COLO668 (cell line): ENCODE measurements around the gene BRIX1.

Source experiments
- DNase-seq: peaks from one replicate; lab custom pipeline; 2025; ENCODE audit not compliant: unreplicated experiment; lab: John Stamatoyannopoulos, UW

BRIX1 gene

GRCh38 chr5:34915139-34915855 is at the start of gene BRIX1, which contains the start of gene RAD1:
BRIX1 (plus strand) TSS chr5:34915711; CDS start chr5:34915739, 28 bp downstream.
RAD1 (minus strand) TSS chr5:34915504; CDS start chr5:34914892, 612 bp downstream.
- DNase-seq: peak; percentile 99

- no peak for DNase-seq
Observed at GRCh38 chr5:34866989-34867471, 48.5 kb upstream of the BRIX1 start.

GRCh38 chr5:34867660-34868059 is 47.9 kb upstream of the BRIX1 start:
- DNase-seq: no peak

- no peak for DNase-seq
Observed at GRCh38 chr5:34868791-34869190, 46.7 kb upstream of the BRIX1 start.

- no peak for DNase-seq
Observed at GRCh38 chr5:34869256-34869655, 46.3 kb upstream of the BRIX1 start.

GRCh38 chr5:34870382-34870781 is 45.1 kb upstream of the BRIX1 start:
- DNase-seq: no peak

GRCh38 chr5:34876275-34876674 is 39.2 kb upstream of the BRIX1 start:
- no peak for DNase-seq

GRCh38 chr5:34881246-34881645 is 34.3 kb upstream of the BRIX1 start:
- DNase-seq: no peak

- no peak for DNase-seq
Observed at GRCh38 chr5:34886392-34887119, 29.0 kb upstream of the BRIX1 start.

GRCh38 chr5:34889394-34889793 is 26.1 kb upstream of the BRIX1 start:
- no peak for DNase-seq

GRCh38 chr5:34891981-34892380 is 23.5 kb upstream of the BRIX1 start:
- no peak for DNase-seq

- DNase-seq: no peak
Observed at GRCh38 chr5:34892414-34892813, 23.1 kb upstream of the BRIX1 start.

GRCh38 chr5:34894716-34895115 is 20.8 kb upstream of the BRIX1 start:
- DNase-seq: no peak

- no peak for DNase-seq
Observed at GRCh38 chr5:34895641-34896419, 19.7 kb upstream of the BRIX1 start.

- no peak for DNase-seq
Observed at GRCh38 chr5:34897646-34898045, 17.9 kb upstream of the BRIX1 start.

GRCh38 chr5:34898258-34898895 is 17.1 kb upstream of the BRIX1 start:
- DNase-seq: peak; percentile 77

- no peak for DNase-seq
Observed at GRCh38 chr5:34899066-34899465, 16.4 kb upstream of the BRIX1 start.

- no peak for DNase-seq
Observed at GRCh38 chr5:34900652-34901051, 14.9 kb upstream of the BRIX1 start.

- DNase-seq: no peak
Observed at GRCh38 chr5:34903260-34903659, 12.3 kb upstream of the BRIX1 start.

- DNase-seq: no peak
Observed at GRCh38 chr5:34905564-34905963, 9.9 kb upstream of the BRIX1 start.

- no peak for DNase-seq
Observed at GRCh38 chr5:34913072-34913471, 2.4 kb upstream of the BRIX1 start.
